Liver (tissue), 3 donors: ENCODE data around the gene EML6.

Experiments
- GABPA ChIP-seq, 2 donors: IDR thresholded peaks in 1 of 2; conservative IDR thresholded peaks in 1 of 2; 2 replicates each; pipeline ENCODE4 v1.6.1; 2016; ENCODE audit warnings: antibody characterized with exemption in 2 of 2, mild to moderate bottlenecking in 1 of 2, moderate library complexity in 1 of 2
- RAD21 ChIP-seq, 2 donors: IDR thresholded peaks; 2 replicates each; pipeline ENCODE4 v1.6.1; 2016; ENCODE audit warnings: antibody characterized with exemption in 2 of 2, mild to moderate bottlenecking in 2 of 2
- SP1 ChIP-seq: IDR thresholded peaks from 2 replicates; pipeline ENCODE4 v1.6.1; 2018; ENCODE audit warnings: antibody characterized with exemption, mild to moderate bottlenecking
- TAF1 ChIP-seq: conservative IDR thresholded peaks from 2 replicates; pipeline ENCODE4 v1.6.1; 2016; ENCODE audit warnings: antibody characterized with exemption, mild to moderate bottlenecking
- YY1 ChIP-seq: IDR thresholded peaks from 2 replicates; pipeline ENCODE4 v1.6.1; 2016; ENCODE audit warnings: antibody characterized with exemption, mild to moderate bottlenecking
- TF ChIP-seq, protein P1 (sequence below): fragments of 150-350 bp; IDR thresholded peaks from 2 replicates; pipeline ENCODE4 v1.5.1; 2017; ENCODE audit warnings: improper control_type of control experiment, low read depth, low read length; ENCODE audit not compliant: missing input control
- TF ChIP-seq, protein P2 (sequence below): IDR thresholded peaks from 2 replicates; pipeline ENCODE4 v1.6.1; 2016; ENCODE audit warnings: antibody characterized with exemption
- TF ChIP-seq, protein P3 (sequence below): IDR thresholded peaks from 2 replicates; pipeline ENCODE4 v1.6.1; 2016; ENCODE audit warnings: antibody characterized with exemption, mild to moderate bottlenecking
- TF ChIP-seq, protein P4 (sequence below): IDR thresholded peaks from 2 replicates; pipeline ENCODE4 v1.6.1; 2016; ENCODE audit warnings: antibody characterized with exemption
- donor health status: healthy.
- donor health status: healthy.

DNA sequence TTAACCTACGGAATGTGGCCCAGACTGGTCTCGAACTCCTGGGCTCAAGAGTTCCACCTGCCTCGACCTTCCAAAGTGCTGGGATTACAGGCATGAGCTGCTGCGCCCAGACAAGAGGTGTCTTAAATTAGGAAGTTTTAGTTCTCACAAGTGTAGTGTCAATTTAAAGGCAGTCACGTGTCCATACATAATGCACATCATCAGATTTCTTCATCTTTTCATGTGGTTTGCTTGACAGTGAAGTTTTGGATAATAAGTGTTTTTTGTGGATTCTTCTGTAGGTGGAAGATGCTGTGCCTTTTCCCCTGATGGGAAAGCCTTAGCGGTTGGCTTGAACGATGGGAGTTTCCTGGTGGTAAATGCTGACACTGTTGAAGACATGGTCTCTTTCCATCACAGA is 179.3 kb downstream of the EML6 start:
- TF ChIP-seq, protein P1, sequence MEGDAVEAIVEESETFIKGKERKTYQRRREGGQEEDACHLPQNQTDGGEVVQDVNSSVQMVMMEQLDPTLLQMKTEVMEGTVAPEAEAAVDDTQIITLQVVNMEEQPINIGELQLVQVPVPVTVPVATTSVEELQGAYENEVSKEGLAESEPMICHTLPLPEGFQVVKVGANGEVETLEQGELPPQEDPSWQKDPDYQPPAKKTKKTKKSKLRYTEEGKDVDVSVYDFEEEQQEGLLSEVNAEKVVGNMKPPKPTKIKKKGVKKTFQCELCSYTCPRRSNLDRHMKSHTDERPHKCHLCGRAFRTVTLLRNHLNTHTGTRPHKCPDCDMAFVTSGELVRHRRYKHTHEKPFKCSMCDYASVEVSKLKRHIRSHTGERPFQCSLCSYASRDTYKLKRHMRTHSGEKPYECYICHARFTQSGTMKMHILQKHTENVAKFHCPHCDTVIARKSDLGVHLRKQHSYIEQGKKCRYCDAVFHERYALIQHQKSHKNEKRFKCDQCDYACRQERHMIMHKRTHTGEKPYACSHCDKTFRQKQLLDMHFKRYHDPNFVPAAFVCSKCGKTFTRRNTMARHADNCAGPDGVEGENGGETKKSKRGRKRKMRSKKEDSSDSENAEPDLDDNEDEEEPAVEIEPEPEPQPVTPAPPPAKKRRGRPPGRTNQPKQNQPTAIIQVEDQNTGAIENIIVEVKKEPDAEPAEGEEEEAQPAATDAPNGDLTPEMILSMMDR = no peak
- no peak for TF ChIP-seq GABPA (IDR thresholded peaks at IDR 0.05 in 1 of 2, conservative IDR thresholded peaks at IDR 0.05 in 1 of 2)
- TF ChIP-seq SP1 = no peak
- TF ChIP-seq, protein P2, sequence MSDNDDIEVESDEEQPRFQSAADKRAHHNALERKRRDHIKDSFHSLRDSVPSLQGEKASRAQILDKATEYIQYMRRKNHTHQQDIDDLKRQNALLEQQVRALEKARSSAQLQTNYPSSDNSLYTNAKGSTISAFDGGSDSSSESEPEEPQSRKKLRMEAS = no peak
- TF ChIP-seq, protein P3, sequence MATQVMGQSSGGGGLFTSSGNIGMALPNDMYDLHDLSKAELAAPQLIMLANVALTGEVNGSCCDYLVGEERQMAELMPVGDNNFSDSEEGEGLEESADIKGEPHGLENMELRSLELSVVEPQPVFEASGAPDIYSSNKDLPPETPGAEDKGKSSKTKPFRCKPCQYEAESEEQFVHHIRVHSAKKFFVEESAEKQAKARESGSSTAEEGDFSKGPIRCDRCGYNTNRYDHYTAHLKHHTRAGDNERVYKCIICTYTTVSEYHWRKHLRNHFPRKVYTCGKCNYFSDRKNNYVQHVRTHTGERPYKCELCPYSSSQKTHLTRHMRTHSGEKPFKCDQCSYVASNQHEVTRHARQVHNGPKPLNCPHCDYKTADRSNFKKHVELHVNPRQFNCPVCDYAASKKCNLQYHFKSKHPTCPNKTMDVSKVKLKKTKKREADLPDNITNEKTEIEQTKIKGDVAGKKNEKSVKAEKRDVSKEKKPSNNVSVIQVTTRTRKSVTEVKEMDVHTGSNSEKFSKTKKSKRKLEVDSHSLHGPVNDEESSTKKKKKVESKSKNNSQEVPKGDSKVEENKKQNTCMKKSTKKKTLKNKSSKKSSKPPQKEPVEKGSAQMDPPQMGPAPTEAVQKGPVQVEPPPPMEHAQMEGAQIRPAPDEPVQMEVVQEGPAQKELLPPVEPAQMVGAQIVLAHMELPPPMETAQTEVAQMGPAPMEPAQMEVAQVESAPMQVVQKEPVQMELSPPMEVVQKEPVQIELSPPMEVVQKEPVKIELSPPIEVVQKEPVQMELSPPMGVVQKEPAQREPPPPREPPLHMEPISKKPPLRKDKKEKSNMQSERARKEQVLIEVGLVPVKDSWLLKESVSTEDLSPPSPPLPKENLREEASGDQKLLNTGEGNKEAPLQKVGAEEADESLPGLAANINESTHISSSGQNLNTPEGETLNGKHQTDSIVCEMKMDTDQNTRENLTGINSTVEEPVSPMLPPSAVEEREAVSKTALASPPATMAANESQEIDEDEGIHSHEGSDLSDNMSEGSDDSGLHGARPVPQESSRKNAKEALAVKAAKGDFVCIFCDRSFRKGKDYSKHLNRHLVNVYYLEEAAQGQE = no peak
- TF ChIP-seq YY1 = no peak
- TF ChIP-seq, protein P4, sequence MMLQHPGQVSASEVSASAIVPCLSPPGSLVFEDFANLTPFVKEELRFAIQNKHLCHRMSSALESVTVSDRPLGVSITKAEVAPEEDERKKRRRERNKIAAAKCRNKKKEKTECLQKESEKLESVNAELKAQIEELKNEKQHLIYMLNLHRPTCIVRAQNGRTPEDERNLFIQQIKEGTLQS = no peak
- TF ChIP-seq RAD21 (IDR thresholded peaks at IDR 0.05) = no peak
- no peak for TF ChIP-seq TAF1
